Trophoblast cell (in vitro differentiated cells and primary cell): ENCODE data around the gene PSMC1.

ENCODE experiments used
- DNase-seq, 2 donors: peaks; one replicate each; pipeline ENCODE4 v3.0.0-alpha.2; 2016
- H2AFZ ChIP-seq: 2 replicates; pipeline ENCODE4 v1.6.1; 2013; ENCODE audit warnings: low read length, moderate library complexity, mild to moderate bottlenecking; ENCODE audit not compliant: insufficient read depth, poor library complexity
- H2AK5ac ChIP-seq: 2 replicates; pipeline ENCODE4 v1.6.1; 2013; ENCODE audit warnings: mild to moderate bottlenecking, low read length
- H2BK120ac ChIP-seq: 2 replicates; pipeline ENCODE4 v1.6.1; 2013; ENCODE audit warnings: low read length, mild to moderate bottlenecking, moderate library complexity; ENCODE audit not compliant: insufficient read depth, poor library complexity
- H2BK12ac ChIP-seq: 2 replicates; pipeline ENCODE4 v1.6.1; 2013; ENCODE audit warnings: mild to moderate bottlenecking, low read length, moderate library complexity
- H2BK5ac ChIP-seq: 2 replicates; pipeline ENCODE4 v1.6.1; 2013; ENCODE audit warnings: low read length, low read depth, moderate library complexity, mild to moderate bottlenecking; ENCODE audit not compliant: poor library complexity
- H3K14ac ChIP-seq: 2 replicates; pipeline ENCODE4 v1.6.1; 2013; ENCODE audit warnings: mild to moderate bottlenecking, low read length
- H3K18ac ChIP-seq: 2 replicates; pipeline ENCODE4 v1.6.1; 2013; ENCODE audit warnings: mild to moderate bottlenecking, low read length
- H3K23ac ChIP-seq: 2 replicates; pipeline ENCODE4 v1.6.1; 2013; ENCODE audit warnings: low read length
- H3K27ac ChIP-seq: 2 replicates; pipeline ENCODE4 v1.5.1; 2013; ENCODE audit warnings: low read depth, mild to moderate bottlenecking, inconsistent platforms, low read length, moderate library complexity
- H3K27me3 ChIP-seq: 2 replicates; pipeline ENCODE4 v1.6.1; 2013; ENCODE audit warnings: inconsistent platforms, mild to moderate bottlenecking, low read length, moderate library complexity; ENCODE audit not compliant: insufficient read depth
- H3K36me3 ChIP-seq, 2 experiments: 1 replicate in 1 of 2; 2 replicates in 1 of 2; pipeline ENCODE4 v1.6.1; 2013; ENCODE audit warnings: low read length in 2 of 2, mild to moderate bottlenecking in 2 of 2, moderate library complexity in 1 of 2; ENCODE audit not compliant: insufficient read depth in 2 of 2, control insufficient read depth in 1 of 2
- H3K4ac ChIP-seq: 2 replicates; pipeline ENCODE4 v1.6.1; 2013; ENCODE audit warnings: low read depth, mild to moderate bottlenecking, low read length, moderate library complexity
- H3K4me1 ChIP-seq, 2 experiments: 1 replicate in 1 of 2; 2 replicates in 1 of 2; pipeline ENCODE4 v1.6.1; 2013; ENCODE audit warnings: low read length in 2 of 2, mild to moderate bottlenecking in 2 of 2, moderate library complexity in 1 of 2; ENCODE audit not compliant: insufficient read depth in 2 of 2, control insufficient read depth in 1 of 2
- H3K4me2 ChIP-seq: 2 replicates; pipeline ENCODE4 v1.6.1; 2013; ENCODE audit warnings: inconsistent platforms, mild to moderate bottlenecking, low read length, moderate library complexity
- H3K4me3 ChIP-seq: 2 replicates; pipeline ENCODE4 v1.5.1; 2013; ENCODE audit warnings: mild to moderate bottlenecking, low read depth, low read length, inconsistent platforms
- H3K79me1 ChIP-seq: one replicate; pipeline ENCODE4 v1.6.1; 2013; ENCODE audit warnings: low read length
- H3K79me2 ChIP-seq: 2 replicates; pipeline ENCODE4 v1.6.1; 2013; ENCODE audit warnings: low read length, mild to moderate bottlenecking; ENCODE audit not compliant: control insufficient read depth, insufficient read depth, poor library complexity
- H3K9ac ChIP-seq: 2 replicates; pipeline ENCODE4 v1.6.1; 2013; ENCODE audit warnings: mild to moderate bottlenecking, low read length
- H3K9me3 ChIP-seq: 2 replicates; pipeline ENCODE4 v1.6.1; 2013; ENCODE audit warnings: low read depth, mild to moderate bottlenecking, control low read depth, inconsistent platforms, low read length; ENCODE audit not compliant: insufficient read depth
- H4K12ac ChIP-seq: 2 replicates; pipeline ENCODE4 v1.6.1; 2013; ENCODE audit warnings: low read depth, mild to moderate bottlenecking, low read length, moderate library complexity
- H4K8ac ChIP-seq: 2 replicates; pipeline ENCODE4 v1.6.1; 2013; ENCODE audit warnings: low read depth, mild to moderate bottlenecking, low read length, moderate library complexity
- H4K91ac ChIP-seq: one replicate; pipeline ENCODE4 v1.6.1; 2013; ENCODE audit warnings: low read depth, mild to moderate bottlenecking, low read length, moderate library complexity
- WGBS: extraction: QIAGEN DNeasy Blood & Tissue Kit; methylation state at CpG from one replicate; pipeline ENCODE4 v1.1.7; 2013; ENCODE audit warnings: missing lambda C conversion rate; ENCODE audit not compliant: insufficient read length, insufficient coverage; ENCODE audit errors: extremely low coverage; 5-methylcytosine and 5-hydroxymethylcytosine counted together

PSMC1 gene

GRCh38 chr14:90308561-90308960 lies 52.2 kb downstream of the PSMC1 start:
- no peaks in the 10 kb centered on the region for H3K4me1 ChIP-seq
- H3K27me3 ChIP-seq, result no peaks in the 10 kb centered on the region
- H2BK5ac ChIP-seq, result no peak overlapping the region
- no peak overlapping the region for H3K14ac ChIP-seq
- no peak overlapping the region for H3K27ac ChIP-seq
- H3K9ac ChIP-seq, result no peak overlapping the region
- peaks cover 9 to 27% of the 10 kb centered on the region in 2 experiments for H3K36me3 ChIP-seq
- H3K4me3 ChIP-seq, result no peak overlapping the region
- no peaks in the 10 kb centered on the region for H3K79me1 ChIP-seq
- H4K12ac ChIP-seq, result no peak overlapping the region
- H3K23ac ChIP-seq, result no peak overlapping the region
- H4K8ac ChIP-seq, result no peak overlapping the region
- no peak overlapping the region for H2AFZ ChIP-seq
- H2AK5ac ChIP-seq, result no peak overlapping the region
- no peak overlapping the region for H2BK120ac ChIP-seq
- no peaks in the 10 kb centered on the region for H3K9me3 ChIP-seq
- H3K4me2 ChIP-seq, result no peak overlapping the region
- no peak overlapping the region for H2BK12ac ChIP-seq
- no peak overlapping the region for H3K4ac ChIP-seq
- no peak overlapping the region for H3K18ac ChIP-seq
- no peak for DNase-seq
- no peak overlapping the region for H4K91ac ChIP-seq
- no CpG with 5 or more reads among the region's 7 CpGs for WGBS
- no peaks in the 10 kb centered on the region for H3K79me2 ChIP-seq

DNA sequence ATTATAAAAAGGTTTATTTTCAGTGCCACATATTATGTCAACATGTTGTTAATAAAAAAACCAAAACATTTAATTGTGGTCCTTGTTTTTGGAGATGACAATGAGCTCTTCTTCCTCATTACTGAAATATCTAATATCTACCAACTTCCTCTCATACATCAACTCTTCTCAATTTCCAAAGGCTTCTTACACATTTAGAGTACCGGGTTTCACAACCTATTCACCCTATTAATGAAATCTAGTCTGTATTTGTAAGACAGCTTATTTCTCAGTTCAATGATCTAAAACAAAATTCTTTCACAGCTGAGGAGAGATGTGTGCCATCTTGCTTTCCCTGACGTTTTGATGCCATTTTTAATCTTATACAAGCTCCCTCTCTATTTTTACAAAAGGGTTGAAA lies 60.9 kb downstream of the PSMC1 start:
- no peak overlapping the region for H3K9ac ChIP-seq
- no peak overlapping the region for H4K91ac ChIP-seq
- H2BK5ac ChIP-seq, result no peak overlapping the region
- no peak overlapping the region for H2AFZ ChIP-seq
- no peak overlapping the region for H4K8ac ChIP-seq
- no peak overlapping the region for H2BK12ac ChIP-seq
- H2AK5ac ChIP-seq, result no peak overlapping the region
- no peaks in the 10 kb centered on the region for H3K79me1 ChIP-seq
- no peak overlapping the region for H4K12ac ChIP-seq
- no peak overlapping the region for H3K18ac ChIP-seq
- H2BK120ac ChIP-seq, result no peak overlapping the region
- no peak overlapping the region for H3K4me3 ChIP-seq
- no peak overlapping the region for H3K27ac ChIP-seq
- no peaks in the 10 kb centered on the region for H3K27me3 ChIP-seq
- no peak for DNase-seq
- H3K23ac ChIP-seq, result no peak overlapping the region
- no peaks in the 10 kb centered on the region for H3K79me2 ChIP-seq
- H3K36me3 ChIP-seq, result peaks cover 5 to 9% of the 10 kb centered on the region in 2 experiments
- no peaks in the 10 kb centered on the region for H3K9me3 ChIP-seq
- WGBS, result no CpG with 5 or more reads among the region's 2 CpGs
- H3K4me2 ChIP-seq, result no peak overlapping the region
- no peaks in the 10 kb centered on the region for H3K4me1 ChIP-seq
- no peak overlapping the region for H3K4ac ChIP-seq
- no peak overlapping the region for H3K14ac ChIP-seq

DNA sequence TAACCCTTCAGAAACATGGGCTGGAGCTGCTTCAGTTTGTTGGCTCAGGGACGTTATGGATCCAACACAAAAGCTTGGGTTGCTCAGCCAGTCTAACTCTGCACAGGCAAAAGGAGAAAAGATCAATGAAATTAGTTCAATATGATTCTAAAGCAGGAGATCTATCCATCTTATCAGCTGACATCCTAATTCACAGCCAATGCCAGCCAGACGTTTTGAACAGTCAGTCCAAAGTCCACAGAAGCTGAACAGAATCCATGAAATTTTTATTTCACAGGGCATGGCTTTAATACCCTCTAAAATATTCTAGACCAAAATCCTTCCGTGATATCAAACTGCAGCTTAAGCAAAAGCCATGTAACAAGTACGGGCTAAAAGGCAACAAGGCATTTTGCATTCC lies 61.7 kb downstream of the PSMC1 start:
- no peak overlapping the region for H3K14ac ChIP-seq
- no peak overlapping the region for H4K8ac ChIP-seq
- no peak overlapping the region for H4K91ac ChIP-seq
- H2BK12ac ChIP-seq, result no peak overlapping the region
- H3K79me1 ChIP-seq, result no peaks in the 10 kb centered on the region
- no peak overlapping the region for H3K9ac ChIP-seq
- H3K4me3 ChIP-seq, result no peak overlapping the region
- no peaks in the 10 kb centered on the region for H3K27me3 ChIP-seq
- no peak overlapping the region for H2AFZ ChIP-seq
- no peaks in the 10 kb centered on the region for H3K4me1 ChIP-seq
- no peak overlapping the region for H3K27ac ChIP-seq
- no peak overlapping the region for H2BK120ac ChIP-seq
- H4K12ac ChIP-seq, result no peak overlapping the region
- no peak overlapping the region for H3K4me2 ChIP-seq
- H3K23ac ChIP-seq, result no peak overlapping the region
- H3K36me3 ChIP-seq, result peaks cover 5 to 7% of the 10 kb centered on the region in 2 experiments
- H3K18ac ChIP-seq, result no peak overlapping the region
- no peaks in the 10 kb centered on the region for H3K79me2 ChIP-seq
- H3K9me3 ChIP-seq, result no peaks in the 10 kb centered on the region
- H3K4ac ChIP-seq, result no peak overlapping the region
- no peak overlapping the region for H2AK5ac ChIP-seq
- WGBS, result no CpG with 5 or more reads among the region's 4 CpGs
- no peak for DNase-seq
- no peak overlapping the region for H2BK5ac ChIP-seq

GRCh38 chr14:90319173-90319572 lies 62.8 kb downstream of the PSMC1 start:
- peaks cover 0 to 2% of the 10 kb centered on the region in 2 experiments for H3K36me3 ChIP-seq

More at GRCh38 chr14:90319173-90319572, 62.8 kb downstream of the PSMC1 start:
- no peak overlapping the region for H3K27ac ChIP-seq
- H2BK12ac ChIP-seq, result no peak overlapping the region
- DNase-seq, result peak in 1 of 2 donors; percentile 19
- H3K23ac ChIP-seq, result no peak overlapping the region
- H3K4ac ChIP-seq, result no peak overlapping the region
- H2BK120ac ChIP-seq, result no peak overlapping the region
- H3K14ac ChIP-seq, result no peak overlapping the region
- H2AK5ac ChIP-seq, result no peak overlapping the region
- no peak overlapping the region for H3K9ac ChIP-seq
- no peaks in the 10 kb centered on the region for H3K79me1 ChIP-seq
- H3K18ac ChIP-seq, result no peak overlapping the region
- no CpG with 5 or more reads among the region's 3 CpGs for WGBS
- no peak overlapping the region for H2BK5ac ChIP-seq
- no peaks in the 10 kb centered on the region for H3K4me1 ChIP-seq
- no peak overlapping the region for H3K4me3 ChIP-seq
- H4K8ac ChIP-seq, result no peak overlapping the region
- H3K9me3 ChIP-seq, result no peaks in the 10 kb centered on the region
- no peak overlapping the region for H4K91ac ChIP-seq
- no peak overlapping the region for H2AFZ ChIP-seq
- no peak overlapping the region for H3K4me2 ChIP-seq
- H3K27me3 ChIP-seq, result no peaks in the 10 kb centered on the region
- no peaks in the 10 kb centered on the region for H3K79me2 ChIP-seq
- no peak overlapping the region for H4K12ac ChIP-seq
